Gastroesophageal sphincter (tissue), 3 donors: Measurements from ENCODE around the gene SLX9.

Experiments
- EP300 ChIP-seq: sonication (generic); formaldehyde crosslinking; IDR thresholded peaks from one replicate; pipeline ENCODE4 v1.6.1; 2017; ENCODE audit warnings: antibody characterized with exemption, mild to moderate bottlenecking
- POLR2A ChIP-seq, 2 donors: fragments of 450-650 bp; IDR thresholded peaks; one replicate each; pipeline ENCODE4 v1.6.1; 2017; ENCODE audit warnings: antibody characterized with exemption in 2 of 2, mild to moderate bottlenecking in 2 of 2, moderate library complexity in 1 of 2
- TF ChIP-seq, protein P1 (sequence below), 4 experiments: fragments of 200-600 bp in 2 of 4; fragments of 450-650 bp in 2 of 4; sonication (generic) in 1 of 4; IDR thresholded peaks; one replicate each; pipeline ENCODE4 v1.5.1; 2017 to 2019; ENCODE audit warnings: antibody characterized with exemption in 4 of 4, mild to moderate bottlenecking in 2 of 4, moderate library complexity in 2 of 4

DNA sequence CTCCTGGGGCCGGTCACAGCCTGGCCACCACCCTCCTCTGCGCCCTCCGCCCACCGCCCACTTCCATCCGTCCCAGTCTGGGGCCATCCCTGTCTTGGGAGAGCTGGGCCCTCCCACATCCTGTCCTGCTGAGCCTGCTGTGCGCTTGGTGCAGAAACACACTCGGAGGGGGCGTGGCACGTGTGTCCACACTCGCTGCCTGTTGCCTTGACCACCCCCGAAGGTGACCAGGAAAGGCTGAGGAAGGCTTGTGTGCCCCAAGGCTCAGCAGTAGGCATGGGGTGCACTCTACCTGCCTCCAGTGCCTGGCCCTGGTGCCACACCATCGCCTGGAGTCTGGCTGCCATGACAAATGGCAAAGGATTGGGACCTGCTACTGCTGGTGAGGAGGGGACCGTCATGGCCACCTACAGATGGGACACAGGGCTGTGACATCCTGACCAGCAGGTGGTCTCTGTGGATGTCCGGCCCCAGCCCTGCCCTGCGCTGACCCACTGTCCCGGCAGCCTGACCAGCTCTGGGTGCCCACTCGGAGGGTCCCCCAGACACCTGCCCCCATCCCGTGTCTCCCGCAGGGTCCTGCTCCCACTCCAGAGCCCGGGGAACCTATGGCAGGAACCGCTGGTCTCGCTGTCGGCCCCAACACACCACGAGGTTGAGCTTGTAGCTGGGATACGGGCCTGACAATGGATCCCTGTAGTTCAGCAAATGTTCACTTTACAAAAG, 43.1 kb upstream of the SLX9 start:
- TF ChIP-seq, protein P1, sequence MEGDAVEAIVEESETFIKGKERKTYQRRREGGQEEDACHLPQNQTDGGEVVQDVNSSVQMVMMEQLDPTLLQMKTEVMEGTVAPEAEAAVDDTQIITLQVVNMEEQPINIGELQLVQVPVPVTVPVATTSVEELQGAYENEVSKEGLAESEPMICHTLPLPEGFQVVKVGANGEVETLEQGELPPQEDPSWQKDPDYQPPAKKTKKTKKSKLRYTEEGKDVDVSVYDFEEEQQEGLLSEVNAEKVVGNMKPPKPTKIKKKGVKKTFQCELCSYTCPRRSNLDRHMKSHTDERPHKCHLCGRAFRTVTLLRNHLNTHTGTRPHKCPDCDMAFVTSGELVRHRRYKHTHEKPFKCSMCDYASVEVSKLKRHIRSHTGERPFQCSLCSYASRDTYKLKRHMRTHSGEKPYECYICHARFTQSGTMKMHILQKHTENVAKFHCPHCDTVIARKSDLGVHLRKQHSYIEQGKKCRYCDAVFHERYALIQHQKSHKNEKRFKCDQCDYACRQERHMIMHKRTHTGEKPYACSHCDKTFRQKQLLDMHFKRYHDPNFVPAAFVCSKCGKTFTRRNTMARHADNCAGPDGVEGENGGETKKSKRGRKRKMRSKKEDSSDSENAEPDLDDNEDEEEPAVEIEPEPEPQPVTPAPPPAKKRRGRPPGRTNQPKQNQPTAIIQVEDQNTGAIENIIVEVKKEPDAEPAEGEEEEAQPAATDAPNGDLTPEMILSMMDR (IDR thresholded peaks at IDR 0.05) = no peak
- TF ChIP-seq EP300 = no peak
- TF ChIP-seq POLR2A (IDR thresholded peaks at IDR 0.05) = no peak
